Measurements from ENCODE around the gene LRRC61. TPM values are rescaled to one million over a fixed set of nuclear protein-coding genes. Genes with fewer than 3 reads are reported as not detected.
"Not testable (repeated sequence)": the region's sequence is repeated elsewhere in the genome, so short reads cannot be mapped to it uniquely, and the experiment has no call there.

LRRC61 gene
- total RNA-seq, 2 donors from 2014 or later = 9.7 to 9.8 TPM

DNA sequence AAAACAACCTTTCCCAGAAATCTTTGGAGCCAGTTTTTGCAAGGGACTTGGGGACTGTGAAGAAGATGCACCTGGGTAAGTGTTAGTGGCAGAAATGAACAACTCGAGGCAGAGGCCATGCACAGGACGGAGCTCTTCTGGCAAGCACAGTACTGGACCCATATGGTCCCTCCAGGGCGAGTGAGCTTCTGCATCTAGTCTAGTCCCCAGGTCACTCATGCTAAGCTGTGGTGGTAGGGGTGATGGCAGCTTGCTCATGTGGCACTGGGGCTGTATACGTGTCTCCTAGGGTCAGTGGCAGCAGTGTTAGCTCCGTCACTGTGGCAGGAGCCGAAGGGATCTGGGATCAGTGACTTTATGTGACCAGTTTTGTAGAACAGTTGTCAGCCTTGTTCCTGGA is 9.3 kb upstream of the LRRC61 start:
- H3K4me3 ChIP-seq = no peak overlapping the region
- H3K36me3 ChIP-seq = no peaks in the 10 kb centered on the region
- H3K27ac ChIP-seq = no peak overlapping the region
- H3K4me1 ChIP-seq = no peaks in the 10 kb centered on the region
- no peaks in the 10 kb centered on the region for H3K27me3 ChIP-seq
- H3K9me3 ChIP-seq = no peaks in the 10 kb centered on the region
- DNase-seq (ENCODE audit: low spot score) = no peak
- TF ChIP-seq, protein P1, sequence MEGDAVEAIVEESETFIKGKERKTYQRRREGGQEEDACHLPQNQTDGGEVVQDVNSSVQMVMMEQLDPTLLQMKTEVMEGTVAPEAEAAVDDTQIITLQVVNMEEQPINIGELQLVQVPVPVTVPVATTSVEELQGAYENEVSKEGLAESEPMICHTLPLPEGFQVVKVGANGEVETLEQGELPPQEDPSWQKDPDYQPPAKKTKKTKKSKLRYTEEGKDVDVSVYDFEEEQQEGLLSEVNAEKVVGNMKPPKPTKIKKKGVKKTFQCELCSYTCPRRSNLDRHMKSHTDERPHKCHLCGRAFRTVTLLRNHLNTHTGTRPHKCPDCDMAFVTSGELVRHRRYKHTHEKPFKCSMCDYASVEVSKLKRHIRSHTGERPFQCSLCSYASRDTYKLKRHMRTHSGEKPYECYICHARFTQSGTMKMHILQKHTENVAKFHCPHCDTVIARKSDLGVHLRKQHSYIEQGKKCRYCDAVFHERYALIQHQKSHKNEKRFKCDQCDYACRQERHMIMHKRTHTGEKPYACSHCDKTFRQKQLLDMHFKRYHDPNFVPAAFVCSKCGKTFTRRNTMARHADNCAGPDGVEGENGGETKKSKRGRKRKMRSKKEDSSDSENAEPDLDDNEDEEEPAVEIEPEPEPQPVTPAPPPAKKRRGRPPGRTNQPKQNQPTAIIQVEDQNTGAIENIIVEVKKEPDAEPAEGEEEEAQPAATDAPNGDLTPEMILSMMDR (IDR thresholded peaks at IDR 0.05) = no peak

DNA sequence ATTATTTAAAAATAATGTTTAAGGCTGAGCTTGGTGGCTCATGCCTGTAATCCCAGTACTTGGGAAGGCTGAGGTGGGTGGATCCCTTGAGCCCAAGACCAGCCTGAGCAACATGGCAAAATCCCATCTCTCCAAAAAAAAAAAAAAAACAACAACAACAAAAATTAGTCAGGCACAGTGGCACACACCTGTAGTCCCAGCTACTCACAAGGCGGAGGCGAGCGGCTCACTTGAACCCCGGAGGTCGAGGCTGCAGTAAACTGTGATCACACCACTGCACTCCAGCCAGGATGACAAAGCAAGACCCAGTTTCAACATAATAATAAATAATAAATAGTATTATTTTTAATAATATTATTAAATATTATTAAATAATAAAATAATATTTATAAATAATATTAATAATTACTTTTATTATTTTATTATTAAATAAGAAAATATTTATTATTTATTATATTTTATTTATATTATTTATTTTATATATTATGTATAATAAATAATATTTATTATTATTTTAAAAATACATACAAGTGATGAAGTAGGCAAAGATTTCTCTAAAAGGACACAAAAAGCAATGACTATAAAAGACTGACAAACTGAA is 8.4 kb upstream of the LRRC61 start:
- H3K9me3 ChIP-seq = no peaks in the 10 kb centered on the region
- TF ChIP-seq, protein P1 (IDR thresholded peaks at IDR 0.05) = no peak

DNA sequence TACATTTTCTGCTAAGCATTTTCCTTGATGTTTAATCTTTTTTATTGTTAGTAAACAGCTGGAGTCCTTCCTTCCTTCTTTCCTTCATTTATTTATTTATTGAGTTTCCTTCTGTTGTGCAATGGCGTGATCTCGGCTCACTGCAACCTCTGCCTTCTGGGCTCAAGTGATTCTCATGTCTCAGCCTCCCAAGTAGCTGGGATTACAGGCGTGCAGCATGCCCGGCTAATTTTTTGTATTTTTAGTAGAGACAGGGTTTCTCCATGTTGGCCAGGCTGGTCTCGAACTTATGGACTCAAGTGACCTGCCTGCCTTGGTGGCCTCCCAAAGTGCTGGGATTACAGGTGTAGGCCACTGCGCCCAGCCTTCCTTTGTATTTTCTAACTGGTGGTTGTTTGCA is 6.2 kb upstream of the LRRC61 start:
- DNase-seq (ENCODE audit: low spot score); H3K27me3 ChIP-seq; H3K27ac ChIP-seq; H3K36me3 ChIP-seq; H3K4me3 ChIP-seq; H3K4me1 ChIP-seq; H3K9me3 ChIP-seq: not testable (repeated sequence)

More for the DNA sequence above, 8.4 kb upstream of the LRRC61 start:
- H3K27ac ChIP-seq = no peak overlapping the region
- H3K4me3 ChIP-seq = no peak overlapping the region
- no peaks in the 10 kb centered on the region for H3K36me3 ChIP-seq
- H3K4me1 ChIP-seq = no peaks in the 10 kb centered on the region
- H3K27me3 ChIP-seq = no peaks in the 10 kb centered on the region
- no peak for DNase-seq (ENCODE audit: low spot score)

DNA sequence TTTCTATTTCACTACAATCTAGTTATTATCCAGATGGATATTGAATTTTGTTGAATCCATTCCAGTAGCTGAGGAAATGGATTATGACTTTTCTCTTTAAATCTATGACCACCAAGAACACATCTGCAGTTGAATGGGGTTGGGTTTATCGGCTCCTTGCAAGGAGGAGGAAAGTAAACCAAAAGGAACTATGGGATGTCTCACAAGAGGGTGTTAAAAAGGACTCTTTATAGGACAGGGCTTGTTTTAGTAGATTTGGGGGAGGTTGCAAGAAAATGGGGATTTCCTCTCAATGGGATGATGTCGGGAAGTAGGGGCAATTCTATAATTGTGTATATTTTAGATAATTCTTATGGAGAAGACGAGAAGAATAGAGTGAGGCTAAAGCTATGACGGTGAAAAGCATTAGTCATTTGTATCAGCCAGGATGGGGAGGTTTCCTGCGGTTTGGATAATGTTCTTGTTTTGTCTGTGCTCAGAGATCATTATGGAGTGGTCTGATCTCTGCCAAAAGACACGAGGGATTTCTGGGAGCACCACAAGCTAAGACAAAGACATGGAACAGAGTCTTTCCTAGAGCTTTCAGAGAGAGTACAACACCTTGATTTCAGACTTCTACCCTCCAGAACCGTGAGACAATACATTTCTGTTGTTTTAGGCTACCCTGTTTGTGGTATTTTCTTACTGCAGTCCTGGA is 5.3 kb upstream of the LRRC61 start:
- H3K27ac ChIP-seq = no peak overlapping the region
- TF ChIP-seq, protein P1 (IDR thresholded peaks at IDR 0.05) = no peak
- no peaks in the 10 kb centered on the region for H3K27me3 ChIP-seq

DNA sequence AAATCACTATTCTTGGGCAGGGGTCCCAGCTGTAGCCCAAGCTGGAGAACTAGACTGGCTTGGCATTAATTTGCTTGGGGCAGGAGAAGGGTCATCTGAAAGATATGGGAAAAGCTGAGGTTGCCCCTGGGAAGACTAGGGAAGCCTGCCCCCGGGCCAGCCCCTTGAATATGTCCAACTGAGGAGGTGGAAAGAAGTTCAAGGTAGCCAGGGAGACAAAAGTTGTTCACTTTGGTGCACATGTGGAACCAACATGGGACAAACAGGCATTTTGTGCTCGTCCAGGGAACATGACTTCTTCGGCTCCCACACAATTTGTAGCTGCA is 1.4 kb upstream of the LRRC61 start:
- H3K9me3 ChIP-seq = no peaks in the 10 kb centered on the region
- no peaks in the 10 kb centered on the region for H3K36me3 ChIP-seq
- TF ChIP-seq, protein P1 (IDR thresholded peaks at IDR 0.05) = no peak
- H3K4me1 ChIP-seq = peaks cover 0 to 25% of the 10 kb centered on the region in 2 donors
- no peak overlapping the region for H3K4me3 ChIP-seq
- H3K27me3 ChIP-seq = no peaks in the 10 kb centered on the region
- DNase-seq (ENCODE audit: low spot score) = no peak
- no peak overlapping the region for H3K27ac ChIP-seq

More for the DNA sequence above, 5.3 kb upstream of the LRRC61 start:
- Histone ChIP-seq H3K4me1 (peaks cover 0 to 12% of the 10 kb centered on the region in 2 donors), H3K9me3 (no peaks in the 10 kb centered on the region), H3K4me3 (no peak overlapping the region), H3K36me3 (no peaks in the 10 kb centered on the region)
- DNase-seq (ENCODE audit: low spot score) = no peak

DNA sequence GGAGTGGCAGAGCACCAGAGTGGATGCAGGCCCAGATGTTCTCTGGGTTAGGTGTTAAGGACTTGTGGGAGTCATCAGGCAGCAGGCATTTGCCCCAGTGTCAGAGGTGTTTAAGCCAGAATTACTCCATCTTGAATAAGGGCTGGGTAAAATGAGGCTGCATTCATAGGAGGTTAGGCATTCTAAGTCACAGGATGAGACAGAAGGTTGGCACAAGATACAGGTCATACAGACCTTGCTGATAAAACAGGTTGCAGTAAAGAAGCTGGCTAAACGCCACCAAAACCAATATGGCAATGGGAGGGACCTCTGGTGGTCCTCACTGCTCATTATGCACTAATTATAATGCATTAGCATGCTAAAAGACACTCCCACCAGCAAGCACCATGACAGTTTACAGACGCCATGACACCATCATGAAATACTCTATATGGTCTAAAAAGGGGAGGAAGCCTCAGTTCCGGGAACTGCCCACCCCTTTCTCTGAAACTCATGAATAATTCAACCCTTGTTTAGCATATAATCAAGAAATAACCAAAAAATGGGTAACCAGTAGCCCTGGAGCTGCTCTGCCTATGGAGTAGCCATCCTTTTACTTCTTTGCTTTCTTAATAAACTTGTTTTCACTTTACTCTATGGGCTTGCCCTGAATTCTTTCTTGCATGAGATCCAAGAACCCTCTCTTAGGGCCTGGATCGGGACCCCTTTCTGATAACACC is 882 bp upstream of the LRRC61 start:
- Histone ChIP-seq H3K4me1 (peaks cover 0 to 25% of the 10 kb centered on the region in 2 donors), H3K4me3 (peak overlapping the region; percentile 60 to 68), H3K36me3 (no peaks in the 10 kb centered on the region), H3K9me3 (no peaks in the 10 kb centered on the region), H3K27ac (no peak overlapping the region), H3K27me3 (no peaks in the 10 kb centered on the region)
- TF ChIP-seq, protein P1 (IDR thresholded peaks at IDR 0.05) = no peak
- no peak for DNase-seq (ENCODE audit: low spot score)

Data from right atrium auricular region (tissue), 2 donors.